Peyer's patch (tissue), 4 donors: ENCODE results near the gene PRKCZ. TPM values are rescaled to one million over a fixed set of nuclear protein-coding genes. Genes with fewer than 3 reads are reported as not detected.
A peak's percentile ranks its signal among the peaks of the same experiment; 100 is the strongest.

Experiments used
- DNase-seq, 3 donors: peaks; one replicate each; pipeline ENCODE4 v3.0.0-alpha.2; 2017 to 2019
- H3K27ac ChIP-seq, 4 donors: fragments of 200-600 bp; sonication (generic); one replicate each; pipeline ENCODE4 v1.5.1; 2016 to 2019
- H3K27me3 ChIP-seq, 2 donors: fragments of 200-600 bp; sonication (generic); one replicate each; pipeline ENCODE4 v1.5.1; 2019
- H3K36me3 ChIP-seq, 3 donors: fragments of 200-600 bp; sonication (generic); one replicate each; pipeline ENCODE4 v1.5.1; 2016 to 2019
- H3K4me1 ChIP-seq, 4 donors: fragments of 200-600 bp; sonication (generic); one replicate each; pipeline ENCODE4 v1.5.1; 2016 to 2019
- H3K4me3 ChIP-seq, 4 donors: fragments of 200-600 bp; sonication (generic); 1 replicate in 3 of 4; 2 replicates in 1 of 4; pipeline ENCODE4 v1.5.1; 2016 to 2019; ENCODE audit warnings: mild to moderate bottlenecking in 1 of 4
- H3K9me3 ChIP-seq, 4 donors: fragments of 200-600 bp; sonication (generic); one replicate each; pipeline ENCODE4 v1.5.1; 2016 to 2019; ENCODE audit warnings: mild to moderate bottlenecking in 1 of 4
- CTCF ChIP-seq, 6 experiments: fragments of 450-650 bp in 4 of 6; fragments of 200-600 bp in 2 of 6; sonication (generic) in 1 of 6; IDR thresholded peaks; one replicate each; pipeline ENCODE4 v1.5.1; 2017 to 2019; ENCODE audit warnings: antibody characterized with exemption in 6 of 6, mild to moderate bottlenecking in 3 of 6, moderate library complexity in 1 of 6
- POLR2A ChIP-seq, 2 donors: fragments of 450-650 bp; IDR thresholded peaks; one replicate each; pipeline ENCODE4 v1.5.1; 2017; ENCODE audit warnings: antibody characterized with exemption in 2 of 2, mild to moderate bottlenecking in 2 of 2, moderate library complexity in 2 of 2
- total RNA-seq, 4 donors: library from RNA; depleted of rRNA; stranded (reverse); fragments of >200 nt; gene quantifications; one replicate each; pipeline ENCODE4 v1.1.0, GENCODE V29; 2016

Gene PRKCZ
- total RNA-seq, 4 donors from 2014 or later: 51.2 to 105 (median 93.6) TPM

GRCh38 chr1:2103266-2103900 lies 53.2 kb downstream of the PRKCZ start:
- peaks cover 0 to 21% (median 0%) of the 10 kb centered on the region in 4 donors for H3K4me1 ChIP-seq
- no peak overlapping the region for H3K4me3 ChIP-seq
- H3K27ac ChIP-seq: peak overlapping the region in 1 of 4 donors; percentile 86
- peaks cover 0 to 17% (median 0%) of the 10 kb centered on the region in 3 donors for H3K36me3 ChIP-seq
- TF ChIP-seq CTCF (IDR thresholded peaks at IDR 0.05) (no peak), POLR2A (IDR thresholded peaks at IDR 0.05) (no peak)
- H3K9me3 ChIP-seq: no peaks in the 10 kb centered on the region
- no peaks in the 10 kb centered on the region for H3K27me3 ChIP-seq
- no peak for DNase-seq

- DNase-seq: no peak
- Histone ChIP-seq H3K36me3 (peaks cover 0 to 19% (median 0%) of the 10 kb centered on the region in 3 donors), H3K27me3 (no peaks in the 10 kb centered on the region), H3K4me3 (no peak overlapping the region), H3K4me1 (peaks cover 0 to 21% (median 0%) of the 10 kb centered on the region in 4 donors), H3K27ac (peak overlapping the region in 3 of 4 donors; percentile 55 to 86 (median 75)), H3K9me3 (no peaks in the 10 kb centered on the region)
- TF ChIP-seq POLR2A (IDR thresholded peaks at IDR 0.05) (no peak), CTCF (IDR thresholded peaks at IDR 0.05) (no peak)
Observed at GRCh38 chr1:2103901-2104590, 53.8 kb downstream of the PRKCZ start.

- Histone ChIP-seq H3K4me3 (no peak overlapping the region), H3K27ac (peak overlapping the region in 3 of 4 donors; percentile 55 to 86 (median 75)), H3K36me3 (peaks cover 0 to 19% (median 0%) of the 10 kb centered on the region in 3 donors), H3K4me1 (peaks cover 0 to 21% (median 0%) of the 10 kb centered on the region in 4 donors), H3K27me3 (no peaks in the 10 kb centered on the region), H3K9me3 (no peaks in the 10 kb centered on the region)
- TF ChIP-seq POLR2A (IDR thresholded peaks at IDR 0.05): no peak
- TF ChIP-seq CTCF (IDR thresholded peaks at IDR 0.05): peak in 1 of 6 experiments; percentile 6
- DNase-seq: peak in 2 of 3 donors; percentile 65 to 68
Observed at GRCh38 chr1:2104621-2105427, 54.6 kb downstream of the PRKCZ start.

DNA sequence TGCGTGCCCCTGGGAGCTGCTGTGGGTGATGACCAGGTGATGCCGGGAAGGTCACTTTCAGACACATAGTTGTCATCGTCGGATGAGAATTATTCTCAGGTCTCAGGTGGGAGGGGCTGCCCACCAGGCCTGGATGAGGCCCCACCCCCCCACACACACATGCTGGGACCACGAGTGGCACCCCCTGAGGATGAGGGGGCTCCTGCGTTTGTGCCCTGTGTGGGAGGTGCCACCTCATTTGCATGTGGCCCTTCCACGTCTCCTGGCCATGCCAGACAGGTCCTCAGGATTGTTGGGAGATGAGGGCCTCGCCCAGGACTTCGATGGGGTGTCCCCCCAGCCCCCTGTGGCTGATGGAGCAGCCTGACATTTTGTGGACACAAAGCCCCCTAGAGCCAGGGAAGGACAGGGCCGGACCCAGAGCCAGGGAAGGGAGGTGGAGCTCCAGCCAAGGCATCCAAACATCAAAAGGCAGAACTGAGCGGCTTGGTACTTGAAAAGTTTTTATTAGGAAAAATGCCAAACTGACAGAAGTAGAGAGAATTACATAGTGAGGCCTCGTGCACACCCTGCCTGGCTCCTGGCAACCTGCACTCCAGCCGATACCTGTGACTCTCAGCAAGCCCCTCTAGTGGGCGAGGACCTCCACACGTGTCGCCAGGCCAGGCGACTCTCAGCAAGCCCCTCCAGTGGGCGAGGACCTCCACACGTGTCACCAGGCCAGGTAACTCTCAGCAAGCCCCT lies 55.7 kb downstream of the PRKCZ start:
- Histone ChIP-seq H3K4me1 (peaks cover 0 to 21% (median 0%) of the 10 kb centered on the region in 4 donors), H3K27ac (peak overlapping the region in 1 of 4 donors; percentile 86), H3K4me3 (no peak overlapping the region), H3K36me3 (peaks cover 0 to 19% (median 0%) of the 10 kb centered on the region in 3 donors), H3K27me3 (no peaks in the 10 kb centered on the region), H3K9me3 (no peaks in the 10 kb centered on the region)
- TF ChIP-seq POLR2A (IDR thresholded peaks at IDR 0.05) (no peak), CTCF (IDR thresholded peaks at IDR 0.05) (no peak)
- DNase-seq: no peak
